Astrocyte of the spinal cord (primary cell): ENCODE results near the gene INSIG2.

ENCODE experiments used
- DNase-seq: peaks from one replicate; pipeline ENCODE4 v3.0.0; 2011; ENCODE audit warnings: low read depth, low spot score
- H3K4me3 ChIP-seq: 2 replicates; pipeline ENCODE4 v1.5.1; 2011; ENCODE audit warnings: low read depth, mild to moderate bottlenecking, low read length, moderate library complexity
- CTCF ChIP-seq: IDR thresholded peaks from 2 replicates; pipeline ENCODE4 v1.5.1; 2012; ENCODE audit warnings: low read depth, mild to moderate bottlenecking, low read length, inconsistent platforms
- in situ Hi-C: cut with HindIII; loops from 2 replicates; pipeline ENCODE4 v1.10.0; 2017; ENCODE audit warnings: low sequenced_read_pairs

The INSIG2 gene

GRCh38 chr2:118051826-118052358, 36.4 kb upstream of the INSIG2 start:
- H3K4me3 ChIP-seq: no peak overlapping the region
- TF ChIP-seq CTCF: no peak
- in situ Hi-C loops: no loop called here
- DNase-seq: no peak

- TF ChIP-seq CTCF: no peak
- in situ Hi-C loops: no loop called here
- no peak for DNase-seq
- no peak overlapping the region for H3K4me3 ChIP-seq
These were observed 35.8 kb upstream of the INSIG2 start for GRCh38 chr2:118052474-118052873.

GRCh38 chr2:118053681-118054080, 34.6 kb upstream of the INSIG2 start:
- DNase-seq: no peak
- no peak for TF ChIP-seq CTCF
- no peak overlapping the region for H3K4me3 ChIP-seq
- in situ Hi-C loops: no loop called here

GRCh38 chr2:118054213-118055008, 33.9 kb upstream of the INSIG2 start:
- in situ Hi-C loops: no loop called here
- no peak for TF ChIP-seq CTCF
- no peak for DNase-seq
- H3K4me3 ChIP-seq: no peak overlapping the region

- no peak overlapping the region for H3K4me3 ChIP-seq
- in situ Hi-C loops: no loop called here
- no peak for DNase-seq
- TF ChIP-seq CTCF: no peak
These were observed 32.6 kb upstream of the INSIG2 start for GRCh38 chr2:118055512-118056164.

GRCh38 chr2:118056165-118056534, 32.1 kb upstream of the INSIG2 start:
- no peak overlapping the region for H3K4me3 ChIP-seq
- no peak for TF ChIP-seq CTCF
- in situ Hi-C loops: no loop called here
- no peak for DNase-seq
